Skeletal muscle satellite cell (primary cell): ENCODE results near the gene PLEKHM1.
"Not testable (repeated sequence)": the region's sequence is repeated elsewhere in the genome, so short reads cannot be mapped to it uniquely, and the experiment has no call there.

Source experiments
- H3K27me3 ChIP-seq: 2 replicates; pipeline ENCODE4 v1.7.0; 2013; ENCODE audit warnings: low read length; ENCODE audit not compliant: control insufficient read depth, insufficient read depth
- H3K36me3 ChIP-seq: 2 replicates; pipeline ENCODE4 v1.7.0; 2013; ENCODE audit warnings: mild to moderate bottlenecking, control low read depth, low read length; ENCODE audit not compliant: insufficient read depth
- H3K4me1 ChIP-seq: 2 replicates; pipeline ENCODE4 v1.7.0; 2013; ENCODE audit warnings: low read length; ENCODE audit not compliant: control insufficient read depth, insufficient read depth
- H3K4me2 ChIP-seq: 2 replicates; pipeline ENCODE4 v1.7.0; 2013; ENCODE audit warnings: mild to moderate bottlenecking, low read length
- H3K4me3 ChIP-seq: 2 replicates; pipeline ENCODE4 v1.7.0; 2013; ENCODE audit warnings: low read length
- H3K9ac ChIP-seq: 2 replicates; pipeline ENCODE4 v1.7.0; 2013; ENCODE audit warnings: mild to moderate bottlenecking, low read depth, low read length, moderate library complexity
- H3K9me3 ChIP-seq: replicated peaks from 2 replicates; pipeline ENCODE4 v1.7.0; 2013; ENCODE audit warnings: mild to moderate bottlenecking, control low read depth, low read length

PLEKHM1 gene

DNA sequence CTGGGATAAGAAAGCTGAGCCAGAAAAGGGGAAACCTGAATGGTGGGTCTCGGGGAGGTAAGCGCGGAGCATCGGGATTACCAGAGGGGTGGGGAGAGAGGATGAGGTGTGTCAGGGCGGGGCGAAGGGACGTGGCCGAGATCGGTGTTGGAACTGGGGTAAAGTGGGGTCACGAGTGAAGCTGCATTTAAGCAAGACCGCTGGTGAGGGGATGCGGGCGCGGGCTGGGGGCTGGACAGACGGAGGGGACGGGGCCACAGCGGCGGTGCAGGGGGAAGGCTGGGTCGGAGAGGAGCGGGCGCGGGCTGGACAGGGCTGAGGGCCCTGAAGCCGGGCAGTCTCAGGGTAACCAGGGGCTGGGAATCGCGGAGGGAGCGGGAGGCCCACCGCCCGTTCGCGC lies 323 bp downstream of the PLEKHM1 start:
- peak overlapping the region; percentile 81 for H3K9ac ChIP-seq
- H3K9me3 ChIP-seq, H3K36me3 ChIP-seq, H3K27me3 ChIP-seq: not testable (repeated sequence)
- peak overlapping the region; percentile 77 for H3K4me3 ChIP-seq
- peak overlapping the region; percentile 87 for H3K4me2 ChIP-seq
- H3K4me1 ChIP-seq = peaks cover 14% of the 10 kb centered on the region

DNA sequence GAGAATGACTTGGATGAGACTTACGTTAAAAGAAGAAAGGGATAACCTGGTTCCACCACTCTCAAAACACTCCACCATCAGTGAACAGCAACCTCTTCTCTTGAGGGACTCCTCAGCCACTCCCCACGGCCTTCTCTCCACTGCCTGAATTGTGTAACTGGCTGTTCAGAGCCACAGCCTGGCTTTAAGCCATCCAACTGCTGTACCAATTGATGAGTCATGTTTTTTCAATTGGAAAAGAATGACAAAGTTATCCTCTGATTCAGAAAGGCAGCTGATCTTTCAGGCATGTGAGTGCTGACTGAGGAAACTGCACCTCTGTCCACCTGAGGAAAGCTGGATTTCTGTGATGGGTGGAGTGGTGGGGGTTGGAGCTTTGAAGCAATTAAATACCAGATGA lies 2.8 kb downstream of the PLEKHM1 start:
- peak overlapping the region; percentile 58 for H3K9ac ChIP-seq

DNA sequence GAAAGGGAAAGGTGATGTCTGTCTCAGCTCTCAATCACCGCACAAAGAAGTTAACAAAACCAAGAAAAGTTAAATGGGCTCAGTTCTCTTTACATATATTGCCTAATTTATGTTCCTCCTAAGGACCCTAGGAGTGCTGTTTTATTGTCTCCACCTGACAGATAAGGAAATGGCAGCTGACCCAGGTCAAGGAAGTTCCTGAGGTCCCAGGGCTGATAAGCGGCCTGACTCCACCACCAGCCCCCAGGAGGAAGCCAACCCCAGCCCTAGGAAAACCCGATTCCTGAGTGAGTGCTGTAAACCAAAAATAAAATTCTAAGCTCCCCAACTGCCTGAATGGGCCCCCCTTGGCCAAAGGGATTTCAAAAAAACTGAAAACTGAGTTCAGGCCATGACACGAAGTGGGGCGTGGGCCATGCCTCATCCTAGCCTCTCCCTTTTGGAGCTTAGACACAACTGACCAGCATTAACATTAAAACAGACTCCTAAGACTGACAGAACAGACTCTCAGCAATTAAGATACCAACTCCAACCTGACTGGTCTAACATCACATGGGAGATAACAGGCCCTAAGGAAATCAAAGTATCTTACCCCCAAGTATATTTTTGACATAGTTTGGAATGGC lies 6.8 kb downstream of the PLEKHM1 start:
- not testable (repeated sequence) for H3K4me2 ChIP-seq, H3K27me3 ChIP-seq, H3K9ac ChIP-seq, H3K9me3 ChIP-seq, H3K4me3 ChIP-seq, H3K36me3 ChIP-seq
- peaks cover 10% of the 10 kb centered on the region for H3K4me1 ChIP-seq

More for the DNA sequence above, 2.8 kb downstream of the PLEKHM1 start:
- H3K9me3 ChIP-seq, H3K4me3 ChIP-seq, H3K36me3 ChIP-seq, H3K27me3 ChIP-seq: not testable (repeated sequence)
- H3K4me1 ChIP-seq = peaks cover 14% of the 10 kb centered on the region
- peak overlapping the region; percentile 55 for H3K4me2 ChIP-seq

DNA sequence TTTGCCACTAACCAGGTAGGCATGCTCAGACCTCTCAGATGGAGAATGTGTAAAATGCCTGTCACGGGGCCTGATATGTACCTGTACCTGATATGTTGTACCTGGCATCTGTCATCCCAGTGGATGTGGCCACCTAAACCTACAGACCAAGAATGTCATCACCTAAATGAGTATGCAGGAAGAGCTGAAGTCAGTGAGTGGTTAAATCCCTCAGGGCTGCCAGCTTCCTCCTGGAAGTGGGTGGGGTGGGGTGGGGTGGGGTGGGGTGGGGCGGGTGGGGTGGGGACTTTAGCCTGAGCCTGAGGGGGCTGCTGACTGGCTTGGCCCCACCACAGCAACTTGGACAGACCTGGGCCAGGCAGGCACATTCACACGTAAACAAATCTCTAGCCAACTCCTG lies 7.3 kb downstream of the PLEKHM1 start:
- H3K36me3 ChIP-seq, H3K9me3 ChIP-seq, H3K4me2 ChIP-seq, H3K4me3 ChIP-seq, H3K9ac ChIP-seq, H3K27me3 ChIP-seq: not testable (repeated sequence)
- H3K4me1 ChIP-seq = peaks cover 10% of the 10 kb centered on the region

DNA sequence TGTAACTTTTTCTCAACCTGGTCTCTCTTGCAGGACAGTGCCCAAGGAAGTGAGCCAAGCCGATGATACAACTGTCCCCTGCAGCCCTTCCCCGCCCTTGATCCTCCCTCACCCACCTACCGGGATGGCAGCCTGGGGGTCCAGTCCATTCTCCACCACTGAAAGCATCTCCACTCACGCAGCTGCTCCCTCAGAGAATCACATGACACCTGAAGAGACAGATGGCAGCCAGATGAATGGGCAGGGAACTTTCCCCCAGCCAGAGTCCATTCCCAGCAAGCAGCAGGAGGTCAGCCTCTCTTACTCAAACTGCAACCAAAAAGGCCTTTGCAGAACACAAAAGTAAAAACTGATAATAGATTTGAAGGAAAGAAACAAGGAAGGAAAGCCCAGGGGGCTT lies 8.2 kb downstream of the PLEKHM1 start:
- H3K36me3 ChIP-seq, H3K27me3 ChIP-seq, H3K9ac ChIP-seq, H3K9me3 ChIP-seq, H3K4me1 ChIP-seq, H3K4me2 ChIP-seq, H3K4me3 ChIP-seq: not testable (repeated sequence)

DNA sequence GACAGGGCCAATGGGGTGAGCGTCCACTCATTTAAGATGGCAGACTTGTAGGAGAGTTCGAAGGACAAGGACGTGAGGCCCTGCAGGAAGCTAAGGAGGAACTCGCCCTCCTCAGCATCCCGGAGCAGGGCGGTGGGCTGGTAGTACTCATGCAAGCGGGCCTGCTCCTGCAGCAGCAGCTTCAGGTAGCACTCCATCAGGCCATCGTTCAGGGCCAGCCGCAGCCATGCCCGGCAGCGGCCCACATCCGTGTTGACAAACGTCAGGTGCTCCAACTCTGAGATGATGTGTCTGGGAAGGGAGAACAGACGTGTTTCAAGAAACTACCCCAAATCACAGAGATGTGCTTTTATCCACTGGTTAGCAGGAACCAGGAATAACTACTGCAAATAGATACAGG lies 15.1 kb downstream of the PLEKHM1 start:
- H3K9me3 ChIP-seq, H3K4me3 ChIP-seq, H3K4me2 ChIP-seq, H3K9ac ChIP-seq, H3K4me1 ChIP-seq, H3K27me3 ChIP-seq: not testable (repeated sequence)
- H3K36me3 ChIP-seq = peaks cover 13% of the 10 kb centered on the region

DNA sequence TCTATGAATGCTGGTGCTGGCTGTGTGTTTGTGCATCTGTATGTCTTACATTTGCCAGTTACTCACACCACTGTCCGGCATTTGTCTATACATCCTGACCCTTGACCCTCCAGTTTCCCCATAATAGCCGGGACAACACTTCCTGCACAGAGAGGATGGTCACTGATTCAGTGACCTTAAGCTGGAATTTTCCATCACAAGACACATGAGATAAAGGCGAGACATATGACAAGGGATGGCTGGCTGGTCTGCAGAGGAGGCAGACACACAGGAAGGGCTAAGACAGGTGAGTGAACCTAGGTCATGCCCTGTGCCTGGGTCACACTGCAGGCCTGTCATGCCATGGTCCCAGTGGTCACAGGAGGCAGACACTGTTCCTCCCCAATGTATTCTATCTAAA lies 18.3 kb downstream of the PLEKHM1 start:
- H3K27me3 ChIP-seq, H3K4me2 ChIP-seq, H3K4me3 ChIP-seq, H3K9ac ChIP-seq, H3K36me3 ChIP-seq, H3K4me1 ChIP-seq, H3K9me3 ChIP-seq: not testable (repeated sequence)

DNA sequence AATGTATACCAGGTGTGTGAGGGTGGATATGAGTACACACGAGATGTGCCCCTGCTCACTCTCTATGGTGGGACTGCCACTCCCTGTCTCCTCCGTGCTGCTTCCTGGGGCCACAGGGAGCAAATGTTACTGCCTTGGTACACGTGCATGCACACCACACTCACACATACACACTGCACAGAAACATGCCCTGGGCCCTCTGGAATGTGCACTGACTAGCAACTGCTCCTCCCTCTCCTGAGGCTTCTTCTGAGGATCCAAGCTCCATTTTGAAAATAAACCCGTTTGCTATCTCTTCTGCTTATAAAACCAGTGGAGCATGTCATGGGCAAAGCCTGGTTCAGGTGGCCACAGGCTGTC lies 21.3 kb downstream of the PLEKHM1 start:
- not testable (repeated sequence) for H3K9me3 ChIP-seq, H3K4me2 ChIP-seq, H3K4me3 ChIP-seq, H3K27me3 ChIP-seq, H3K36me3 ChIP-seq, H3K4me1 ChIP-seq, H3K9ac ChIP-seq

DNA sequence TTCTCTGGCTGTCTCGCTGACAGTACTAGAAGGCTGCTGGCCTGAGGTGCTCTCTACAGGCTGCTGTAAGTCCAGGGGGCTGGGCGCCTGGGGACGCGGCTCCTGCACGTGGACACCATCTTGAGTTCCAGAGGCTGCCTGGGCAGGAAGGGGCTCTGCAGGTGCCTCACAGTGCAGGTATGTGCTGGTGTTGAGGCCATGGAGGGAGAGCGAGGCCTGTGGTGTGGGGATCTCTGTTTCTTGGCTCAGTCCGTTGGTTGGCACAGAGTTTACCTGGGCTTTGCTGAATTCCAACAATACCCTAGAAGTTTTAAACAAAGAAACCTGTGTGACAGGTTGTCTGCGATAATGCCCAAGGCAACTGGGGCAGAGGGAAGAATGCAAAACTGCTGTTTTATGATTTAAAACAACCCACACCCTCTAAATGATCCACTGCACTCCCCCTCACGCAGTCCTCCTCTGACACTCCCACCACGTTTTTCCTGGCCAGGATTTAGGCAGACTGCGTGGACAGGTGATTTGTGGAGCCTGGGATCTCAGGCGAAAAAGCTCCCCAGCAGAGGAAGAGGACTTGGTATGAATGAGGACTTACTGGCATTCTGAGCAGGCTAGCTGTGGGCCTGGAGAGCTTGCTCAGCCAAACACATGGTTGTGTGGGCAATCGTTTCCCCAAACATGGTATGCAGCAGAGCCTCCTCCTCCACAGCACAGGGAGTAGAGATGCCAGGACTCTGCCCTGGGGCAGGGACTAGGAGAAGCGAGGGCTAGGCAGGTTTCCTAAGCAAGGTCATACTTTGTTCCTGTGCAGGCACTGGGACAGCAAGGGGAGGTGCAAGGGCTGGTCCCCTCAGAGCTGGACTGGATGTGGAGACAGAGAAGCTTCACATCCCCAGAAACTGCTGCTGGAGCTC lies 22.0 kb downstream of the PLEKHM1 start:
- H3K27me3 ChIP-seq, H3K4me2 ChIP-seq, H3K9me3 ChIP-seq, H3K4me1 ChIP-seq, H3K4me3 ChIP-seq, H3K9ac ChIP-seq, H3K36me3 ChIP-seq: not testable (repeated sequence)

DNA sequence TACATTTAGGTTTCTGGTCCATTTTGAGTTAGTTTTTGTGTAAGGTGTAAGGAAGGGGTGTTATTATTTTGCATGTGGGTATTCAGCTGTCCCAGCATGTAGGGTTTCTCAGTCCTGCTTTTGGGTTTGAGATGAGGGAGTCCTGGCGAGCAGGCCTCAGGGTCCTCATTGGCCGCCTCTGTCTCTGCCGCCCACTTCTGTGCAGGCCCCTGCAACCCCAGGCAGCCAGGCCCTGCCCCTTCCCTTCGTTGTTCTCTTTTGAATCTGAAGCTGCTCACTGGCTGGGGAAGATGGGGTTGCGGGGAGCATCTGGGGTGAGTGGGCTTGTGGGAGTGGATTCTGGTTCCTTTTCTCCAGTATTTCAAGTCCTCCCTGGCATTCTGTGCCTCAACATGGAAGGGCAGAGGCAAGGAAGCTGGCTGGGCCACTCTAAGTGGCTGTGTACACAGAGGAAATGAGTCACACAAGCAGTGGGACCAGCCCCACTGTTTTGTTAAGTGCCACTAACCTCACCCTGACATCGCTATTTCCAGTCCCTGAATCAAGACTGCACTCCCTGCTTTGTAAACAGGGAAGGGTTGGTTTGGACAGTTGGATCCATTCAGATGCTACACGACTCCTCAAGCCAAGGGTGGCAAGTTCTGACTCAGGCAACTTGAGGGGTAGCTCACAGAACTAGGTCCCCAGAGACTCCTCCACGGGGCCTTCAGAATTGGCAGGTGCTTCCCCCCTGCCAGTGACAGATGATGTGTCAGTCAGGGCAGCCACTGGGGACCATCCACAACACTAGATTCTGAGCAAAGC lies 28.8 kb downstream of the PLEKHM1 start:
- not testable (repeated sequence) for H3K9ac ChIP-seq

DNA sequence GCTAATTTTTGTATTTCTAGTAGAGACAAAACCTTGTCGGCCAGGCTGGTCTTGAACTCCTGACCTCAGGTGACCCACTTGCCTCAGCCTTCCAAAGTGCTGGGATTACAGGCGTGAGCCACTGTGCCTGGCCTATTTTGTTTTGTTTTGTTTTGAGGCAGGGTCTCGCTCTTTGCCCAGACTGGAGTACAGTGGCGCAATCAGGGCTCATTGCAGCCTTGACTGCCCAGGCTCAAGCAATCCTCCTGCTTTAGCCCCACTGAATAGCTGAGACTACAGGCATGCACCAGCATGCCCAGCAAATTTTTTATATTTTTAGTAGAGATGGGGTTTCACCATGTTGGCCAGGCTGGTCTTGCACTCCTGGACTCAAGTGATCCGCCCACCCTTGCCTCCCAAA lies 30.1 kb downstream of the PLEKHM1 start:
- not testable (repeated sequence) for H3K9me3 ChIP-seq, H3K4me2 ChIP-seq, H3K36me3 ChIP-seq, H3K27me3 ChIP-seq, H3K9ac ChIP-seq, H3K4me3 ChIP-seq, H3K4me1 ChIP-seq

More for the DNA sequence above, 28.8 kb downstream of the PLEKHM1 start:
- H3K4me3 ChIP-seq, H3K27me3 ChIP-seq, H3K4me1 ChIP-seq, H3K36me3 ChIP-seq, H3K9me3 ChIP-seq: not testable (repeated sequence)
- H3K4me2 ChIP-seq = peak overlapping the region; percentile 25
